SU-DHL-6 (cell line): ENCODE data around the gene XYLB.

Source experiments
- H2AFZ ChIP-seq: fragments of 200-600 bp; sonication (generic); 2 replicates; pipeline ENCODE4 v1.6.1; 2014; ENCODE audit warnings: low read depth, mild to moderate bottlenecking, moderate library complexity, mixed read lengths, antibody characterized with exemption, low read length; ENCODE audit not compliant: severe bottlenecking
- H3F3A ChIP-seq: fragments of 200-600 bp; shearing (Covaris generic); 2 replicates; pipeline ENCODE4 v1.6.0; 2016; ENCODE audit warnings: antibody characterized with exemption, mild to moderate bottlenecking; ENCODE audit not compliant: insufficient read depth
- H3K27ac ChIP-seq: fragments of 200-600 bp; sonication (generic); 2 replicates; pipeline ENCODE4 v1.5.1; 2016; ENCODE audit warnings: low read depth, mild to moderate bottlenecking, low read length, moderate library complexity, mixed read lengths
- H3K27me3 ChIP-seq: fragments of 200-600 bp; sonication (generic), shearing (Covaris generic); 2 replicates; pipeline ENCODE4 v1.6.0; 2014; ENCODE audit warnings: mild to moderate bottlenecking, low read length
- H3K36me3 ChIP-seq: fragments of 200-600 bp; sonication (generic); 2 replicates; pipeline ENCODE4 v1.6.1; 2014; ENCODE audit warnings: mild to moderate bottlenecking, low read length, mixed read lengths
- H3K4me2 ChIP-seq: fragments of 300-600, 200-600 bp; shearing (Covaris generic), sonication (generic); 2 replicates; pipeline ENCODE4 v1.6.0; 2014; ENCODE audit warnings: low read length, low read depth, mild to moderate bottlenecking; ENCODE audit not compliant: poor library complexity, severe bottlenecking
- H3K4me3 ChIP-seq: fragments of 200-600 bp; sonication (generic); 2 replicates; pipeline ENCODE4 v1.5.1; 2014; ENCODE audit warnings: antibody characterized with exemption, low read length, mild to moderate bottlenecking, mixed read lengths; ENCODE audit not compliant: insufficient read depth, poor library complexity, severe bottlenecking
- H3K79me2 ChIP-seq: fragments of 200-600 bp; sonication (generic); 2 replicates; pipeline ENCODE4 v1.6.1; 2014; ENCODE audit warnings: mild to moderate bottlenecking, low read length, moderate library complexity; ENCODE audit not compliant: insufficient read depth
- H3K9ac ChIP-seq: fragments of 200-600 bp; sonication (generic); 2 replicates; pipeline ENCODE4 v1.7.0; 2014; ENCODE audit warnings: mild to moderate bottlenecking, low read length
- H3K9me2 ChIP-seq: fragments of 200-600 bp; sonication (generic); replicated peaks from 2 replicates; pipeline ENCODE4 v1.6.1; 2014; ENCODE audit warnings: low read length; ENCODE audit not compliant: insufficient read depth
- H3K9me3 ChIP-seq: fragments of 200-600 bp; sonication (generic); 2 replicates; pipeline ENCODE4 v1.6.1; 2014; ENCODE audit warnings: low read length, mixed read lengths; ENCODE audit not compliant: insufficient read depth
- H4K20me1 ChIP-seq: fragments of 200-600 bp; sonication (generic); 2 replicates; pipeline ENCODE4 v1.6.1; 2014; ENCODE audit warnings: low read depth, mild to moderate bottlenecking, antibody characterized with exemption, low read length, moderate library complexity, mixed read lengths
- EZH2phosphoT487 ChIP-seq: fragments of 200-600 bp; sonication (generic), shearing (Covaris generic); conservative IDR thresholded peaks from 2 replicates; pipeline ENCODE4 v1.6.1; 2018; ENCODE audit warnings: mild to moderate bottlenecking, antibody characterized with exemption, low read length, moderate library complexity, mixed read lengths
- TF ChIP-seq, protein P1 (sequence below): fragments of 200-600 bp; sonication (generic); IDR thresholded peaks from one replicate; pipeline ENCODE4 v1.5.1; 2017; ENCODE audit warnings: antibody characterized with exemption, mild to moderate bottlenecking, low read length, moderate library complexity; ENCODE audit not compliant: insufficient read depth, poor library complexity, severe bottlenecking

The XYLB gene

GRCh38 chr3:38334142-38335055, 12.2 kb upstream of the XYLB start:
- H3F3A ChIP-seq, result no peaks in the 10 kb centered on the region
- no peaks in the 10 kb centered on the region for H3K9me2 ChIP-seq
- H3K9me3 ChIP-seq, result no peaks in the 10 kb centered on the region
- H3K36me3 ChIP-seq, result no peaks in the 10 kb centered on the region
- no peak overlapping the region for H3K4me3 ChIP-seq
- H3K27me3 ChIP-seq, result no peaks in the 10 kb centered on the region
- no peak for TF ChIP-seq EZH2phosphoT487
- TF ChIP-seq, protein P1, sequence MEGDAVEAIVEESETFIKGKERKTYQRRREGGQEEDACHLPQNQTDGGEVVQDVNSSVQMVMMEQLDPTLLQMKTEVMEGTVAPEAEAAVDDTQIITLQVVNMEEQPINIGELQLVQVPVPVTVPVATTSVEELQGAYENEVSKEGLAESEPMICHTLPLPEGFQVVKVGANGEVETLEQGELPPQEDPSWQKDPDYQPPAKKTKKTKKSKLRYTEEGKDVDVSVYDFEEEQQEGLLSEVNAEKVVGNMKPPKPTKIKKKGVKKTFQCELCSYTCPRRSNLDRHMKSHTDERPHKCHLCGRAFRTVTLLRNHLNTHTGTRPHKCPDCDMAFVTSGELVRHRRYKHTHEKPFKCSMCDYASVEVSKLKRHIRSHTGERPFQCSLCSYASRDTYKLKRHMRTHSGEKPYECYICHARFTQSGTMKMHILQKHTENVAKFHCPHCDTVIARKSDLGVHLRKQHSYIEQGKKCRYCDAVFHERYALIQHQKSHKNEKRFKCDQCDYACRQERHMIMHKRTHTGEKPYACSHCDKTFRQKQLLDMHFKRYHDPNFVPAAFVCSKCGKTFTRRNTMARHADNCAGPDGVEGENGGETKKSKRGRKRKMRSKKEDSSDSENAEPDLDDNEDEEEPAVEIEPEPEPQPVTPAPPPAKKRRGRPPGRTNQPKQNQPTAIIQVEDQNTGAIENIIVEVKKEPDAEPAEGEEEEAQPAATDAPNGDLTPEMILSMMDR, result no peak
- no peak overlapping the region for H3K27ac ChIP-seq
- no peaks in the 10 kb centered on the region for H3K79me2 ChIP-seq
- no peak overlapping the region for H2AFZ ChIP-seq
- H4K20me1 ChIP-seq, result no peaks in the 10 kb centered on the region
- H3K9ac ChIP-seq, result no peak overlapping the region
- H3K4me2 ChIP-seq, result no peak overlapping the region

- Histone ChIP-seq H2AFZ (no peak overlapping the region), H3K4me3 (no peak overlapping the region), H3K36me3 (no peaks in the 10 kb centered on the region), H3K79me2 (no peaks in the 10 kb centered on the region), H3F3A (no peaks in the 10 kb centered on the region), H3K27ac (no peak overlapping the region), H4K20me1 (no peaks in the 10 kb centered on the region), H3K9ac (no peak overlapping the region), H3K4me2 (no peak overlapping the region), H3K9me3 (no peaks in the 10 kb centered on the region), H3K9me2 (no peaks in the 10 kb centered on the region), H3K27me3 (0 out of 2 replicates have a peak, but pooled peaks cover 3% of the 10 kb centered on the region)
- TF ChIP-seq, protein P1, result no peak
- no peak for TF ChIP-seq EZH2phosphoT487
Measured at GRCh38 chr3:38335263-38335662, 11.3 kb upstream of the XYLB start.

- Histone ChIP-seq H3K27me3 (0 out of 2 replicates have a peak, but pooled peaks cover 3% of the 10 kb centered on the region), H3K36me3 (no peaks in the 10 kb centered on the region), H3K9me3 (no peaks in the 10 kb centered on the region), H3K9me2 (no peaks in the 10 kb centered on the region), H3K27ac (no peak overlapping the region), H3K4me3 (no peak overlapping the region), H3K9ac (no peak overlapping the region), H3F3A (no peaks in the 10 kb centered on the region), H2AFZ (no peak overlapping the region), H3K79me2 (no peaks in the 10 kb centered on the region), H4K20me1 (no peaks in the 10 kb centered on the region), H3K4me2 (no peak overlapping the region)
- no peak for TF ChIP-seq EZH2phosphoT487
- TF ChIP-seq, protein P1, result no peak
Measured at GRCh38 chr3:38337703-38338102, 8.9 kb upstream of the XYLB start.
